ENCODE data around the gene RAD51B.

DNA sequence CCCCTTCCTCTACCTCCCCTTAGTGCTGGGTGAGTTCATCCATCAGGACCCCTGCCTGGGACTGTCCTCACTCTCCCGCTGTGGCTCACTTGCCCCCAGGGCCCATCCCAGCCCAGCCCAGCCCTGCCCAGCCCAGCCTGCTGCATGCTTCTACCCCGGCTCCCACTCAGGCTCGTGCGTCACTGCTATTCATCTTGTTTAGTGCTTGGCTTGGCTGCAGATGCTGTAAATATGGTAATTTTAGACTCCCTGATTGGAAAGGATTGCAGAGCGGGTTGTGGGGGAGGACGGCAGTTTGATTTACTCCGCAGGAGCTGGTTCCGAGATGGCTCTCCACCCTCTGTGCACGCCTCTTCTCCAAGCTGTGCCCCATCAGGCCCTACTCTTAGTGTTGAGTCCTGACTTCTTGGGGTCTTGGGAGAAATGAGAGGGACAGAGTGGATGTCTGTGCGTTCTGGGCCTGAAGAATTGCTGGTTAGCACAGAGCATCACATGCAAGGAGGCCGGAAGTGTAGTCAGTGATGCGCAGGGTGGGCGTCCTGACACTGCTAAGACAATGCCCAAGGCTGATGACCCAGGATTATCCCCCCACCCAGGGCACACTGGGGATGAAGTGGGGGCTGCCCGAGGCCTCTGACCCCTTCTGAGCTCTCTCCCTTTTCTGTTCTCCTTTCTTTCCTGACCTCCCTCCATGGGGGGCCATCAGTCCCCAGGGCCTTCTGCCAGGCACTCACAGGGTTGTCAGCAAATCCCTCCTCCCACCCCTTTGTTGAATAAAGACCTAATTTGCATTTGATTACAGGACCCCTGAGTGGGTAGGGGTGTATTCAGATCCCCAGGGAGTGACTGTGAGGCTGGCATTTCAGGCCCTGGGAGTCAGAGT is 728.9 kb downstream of the RAD51B start:
- TF ChIP-seq, protein P1, sequence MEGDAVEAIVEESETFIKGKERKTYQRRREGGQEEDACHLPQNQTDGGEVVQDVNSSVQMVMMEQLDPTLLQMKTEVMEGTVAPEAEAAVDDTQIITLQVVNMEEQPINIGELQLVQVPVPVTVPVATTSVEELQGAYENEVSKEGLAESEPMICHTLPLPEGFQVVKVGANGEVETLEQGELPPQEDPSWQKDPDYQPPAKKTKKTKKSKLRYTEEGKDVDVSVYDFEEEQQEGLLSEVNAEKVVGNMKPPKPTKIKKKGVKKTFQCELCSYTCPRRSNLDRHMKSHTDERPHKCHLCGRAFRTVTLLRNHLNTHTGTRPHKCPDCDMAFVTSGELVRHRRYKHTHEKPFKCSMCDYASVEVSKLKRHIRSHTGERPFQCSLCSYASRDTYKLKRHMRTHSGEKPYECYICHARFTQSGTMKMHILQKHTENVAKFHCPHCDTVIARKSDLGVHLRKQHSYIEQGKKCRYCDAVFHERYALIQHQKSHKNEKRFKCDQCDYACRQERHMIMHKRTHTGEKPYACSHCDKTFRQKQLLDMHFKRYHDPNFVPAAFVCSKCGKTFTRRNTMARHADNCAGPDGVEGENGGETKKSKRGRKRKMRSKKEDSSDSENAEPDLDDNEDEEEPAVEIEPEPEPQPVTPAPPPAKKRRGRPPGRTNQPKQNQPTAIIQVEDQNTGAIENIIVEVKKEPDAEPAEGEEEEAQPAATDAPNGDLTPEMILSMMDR (conservative IDR thresholded peaks at IDR 0.05 in 1 of 2, IDR thresholded peaks at IDR 0.05 in 1 of 2; ENCODE audit: low read depth in 1 of 2, low read length in 2 of 2), result no peak
- TF ChIP-seq EZH2 (IDR thresholded peaks at IDR 0.05; ENCODE audit: low read length, missing control alignments), result no peak
